Neuronal stem cell (in vitro differentiated cells): ENCODE results near the gene MOXD1.

Experiments
- DNase-seq: peaks from one replicate; pipeline ENCODE4 v3.0.0-alpha.2; 2013; ENCODE audit warnings: low spot score
- H2AFZ ChIP-seq: one replicate; pipeline ENCODE4 v1.6.1; 2013; ENCODE audit warnings: mild to moderate bottlenecking, low read length, inconsistent platforms
- H2AK5ac ChIP-seq: 2 replicates; pipeline ENCODE4 v1.6.1; 2013; ENCODE audit warnings: low read depth, mild to moderate bottlenecking, inconsistent platforms, low read length, moderate library complexity, mixed read lengths
- H2BK120ac ChIP-seq: 2 replicates; pipeline ENCODE4 v1.6.1; 2013; ENCODE audit warnings: low read depth, mild to moderate bottlenecking, inconsistent platforms, low read length, moderate library complexity, mixed read lengths
- H2BK12ac ChIP-seq: one replicate; pipeline ENCODE4 v1.6.1; 2013; ENCODE audit warnings: low read length, inconsistent platforms
- H2BK15ac ChIP-seq: 2 replicates; pipeline ENCODE4 v1.6.1; 2013; ENCODE audit warnings: mild to moderate bottlenecking, low read length, inconsistent platforms, mixed read lengths
- H2BK5ac ChIP-seq: one replicate; pipeline ENCODE4 v1.6.1; 2013; ENCODE audit warnings: inconsistent platforms, mild to moderate bottlenecking, low read length, moderate library complexity
- H3K14ac ChIP-seq: one replicate; pipeline ENCODE4 v1.6.1; 2013; ENCODE audit warnings: low read length, inconsistent platforms
- H3K18ac ChIP-seq: 2 replicates; pipeline ENCODE4 v1.6.1; 2013; ENCODE audit warnings: low read length, inconsistent platforms
- H3K23ac ChIP-seq: 2 replicates; pipeline ENCODE4 v1.6.1; 2013; ENCODE audit warnings: low read depth, mild to moderate bottlenecking, mixed read lengths, low read length, inconsistent platforms; ENCODE audit not compliant: poor library complexity
- H3K27ac ChIP-seq: replicated peaks from 3 replicates; pipeline ENCODE4 v1.5.1; 2013; ENCODE audit warnings: low read length, inconsistent platforms
- H3K27me3 ChIP-seq, 3 experiments: 2 replicates each; pipeline ENCODE4 v1.6.1; 2013; ENCODE audit warnings: low read length in 3 of 3, mild to moderate bottlenecking in 2 of 3, inconsistent platforms in 1 of 3, low read depth in 1 of 3, mixed read lengths in 1 of 3, moderate library complexity in 1 of 3; ENCODE audit not compliant: control insufficient read depth in 3 of 3, insufficient read depth in 3 of 3
- H3K36me3 ChIP-seq, 2 donors: replicated peaks in 1 of 2; 2 replicates each; pipeline ENCODE4 v1.6.1; 2013; ENCODE audit warnings: low read length in 2 of 2; ENCODE audit not compliant: control insufficient read depth in 2 of 2, insufficient read depth in 2 of 2
- H3K4ac ChIP-seq: 2 replicates; pipeline ENCODE4 v1.6.1; 2013; ENCODE audit warnings: inconsistent platforms, mild to moderate bottlenecking, low read length, moderate library complexity
- H3K4me1 ChIP-seq, 2 donors: 1 replicate in 1 of 2; 2 replicates in 1 of 2; pipeline ENCODE4 v1.6.1; 2013; ENCODE audit warnings: low read length in 2 of 2, low read depth in 1 of 2; ENCODE audit not compliant: control insufficient read depth in 2 of 2, insufficient read depth in 1 of 2
- H3K4me2 ChIP-seq: one replicate; pipeline ENCODE4 v1.6.1; 2013; ENCODE audit warnings: mild to moderate bottlenecking, low read length, inconsistent platforms; ENCODE audit not compliant: insufficient read depth, poor library complexity, severe bottlenecking
- H3K4me3 ChIP-seq, 2 donors: 2 replicates each; pipeline ENCODE4 v1.5.1; 2013; ENCODE audit warnings: low read length in 2 of 2, mild to moderate bottlenecking in 2 of 2, inconsistent platforms in 1 of 2, moderate library complexity in 1 of 2
- H3K79me1 ChIP-seq: one replicate; pipeline ENCODE4 v1.6.1; 2013; ENCODE audit warnings: low read depth, mild to moderate bottlenecking, inconsistent platforms, low read length, moderate library complexity
- H3K9ac ChIP-seq: one replicate; pipeline ENCODE4 v1.6.1; 2013; ENCODE audit warnings: mild to moderate bottlenecking, low read depth, low read length, inconsistent platforms; ENCODE audit not compliant: poor library complexity
- H3K9me3 ChIP-seq, 2 donors: replicated peaks in 1 of 2; 2 replicates each; pipeline versions ENCODE3 to v1.6.1; 2013; ENCODE audit warnings: low read length in 2 of 2, mild to moderate bottlenecking in 2 of 2, inconsistent platforms in 1 of 2, low read depth in 1 of 2, mixed read lengths in 1 of 2, moderate library complexity in 1 of 2; ENCODE audit not compliant: control insufficient read depth in 2 of 2, insufficient read depth in 1 of 2
- H4K8ac ChIP-seq: one replicate; pipeline ENCODE4 v1.6.1; 2013; ENCODE audit warnings: low read depth, mild to moderate bottlenecking, inconsistent platforms, low read length, moderate library complexity
- H4K91ac ChIP-seq: one replicate; pipeline ENCODE4 v1.6.1; 2013; ENCODE audit warnings: low read length, low read depth, mild to moderate bottlenecking, inconsistent platforms; ENCODE audit not compliant: poor library complexity
- WGBS, 2 donors: extraction: QIAGEN DNeasy Blood & Tissue Kit; methylation state at CpG; one replicate each; pipeline ENCODE4 v1.1.7; 2013; ENCODE audit warnings: missing lambda C conversion rate in 2 of 2, mixed read lengths in 1 of 2; ENCODE audit not compliant: insufficient read length in 2 of 2, insufficient replicate concordance in 1 of 2; ENCODE audit errors: extremely low coverage in 2 of 2; 5-methylcytosine and 5-hydroxymethylcytosine counted together

Gene MOXD1

GRCh38 chr6:132322398-132322797 lies 78.9 kb downstream of the MOXD1 start:
- Histone ChIP-seq H4K8ac (no peak overlapping the region), H3K27me3 (no peaks in the 10 kb centered on the region), H2BK15ac (no peak overlapping the region), H3K4me2 (no peak overlapping the region), H2BK5ac (no peak overlapping the region), H3K18ac (no peak overlapping the region), H3K4me1 (no peaks in the 10 kb centered on the region), H2AFZ (no peak overlapping the region), H3K9me3 (no peaks in the 10 kb centered on the region), H3K79me1 (no peaks in the 10 kb centered on the region), H2AK5ac (no peak overlapping the region), H3K9ac (no peak overlapping the region), H3K36me3 (no peaks in the 10 kb centered on the region), H4K91ac (no peak overlapping the region), H3K23ac (no peak overlapping the region), H3K4me3 (no peak overlapping the region), H3K27ac (no peak overlapping the region), H3K4ac (no peak overlapping the region), H2BK120ac (no peak overlapping the region), H3K14ac (no peak overlapping the region), H2BK12ac (no peak overlapping the region)
- WGBS, 2 donors, result no CpG with 5 or more reads among the region's 2 CpGs
- DNase-seq, result no peak

GRCh38 chr6:132320007-132320406 lies 81.3 kb downstream of the MOXD1 start:
- H3K4me3 ChIP-seq, result no peak overlapping the region
- no peak overlapping the region for H2BK5ac ChIP-seq
- H3K36me3 ChIP-seq, result no peaks in the 10 kb centered on the region
- no peak overlapping the region for H2AK5ac ChIP-seq
- H3K27ac ChIP-seq, result no peak overlapping the region
- DNase-seq, result no peak
- H2AFZ ChIP-seq, result no peak overlapping the region
- no peaks in the 10 kb centered on the region for H3K4me1 ChIP-seq
- no peak overlapping the region for H2BK12ac ChIP-seq
- no peaks in the 10 kb centered on the region for H3K27me3 ChIP-seq
- H2BK15ac ChIP-seq, result no peak overlapping the region
- H3K9ac ChIP-seq, result no peak overlapping the region
- H3K9me3 ChIP-seq, result peaks cover 0 to 1% of the 10 kb centered on the region in 2 donors
- no peak overlapping the region for H4K8ac ChIP-seq
- no peak overlapping the region for H3K4me2 ChIP-seq
- H2BK120ac ChIP-seq, result no peak overlapping the region
- no peak overlapping the region for H3K14ac ChIP-seq
- no peak overlapping the region for H4K91ac ChIP-seq
- no peak overlapping the region for H3K4ac ChIP-seq
- H3K23ac ChIP-seq, result no peak overlapping the region
- no peak overlapping the region for H3K18ac ChIP-seq
- H3K79me1 ChIP-seq, result no peaks in the 10 kb centered on the region

DNA sequence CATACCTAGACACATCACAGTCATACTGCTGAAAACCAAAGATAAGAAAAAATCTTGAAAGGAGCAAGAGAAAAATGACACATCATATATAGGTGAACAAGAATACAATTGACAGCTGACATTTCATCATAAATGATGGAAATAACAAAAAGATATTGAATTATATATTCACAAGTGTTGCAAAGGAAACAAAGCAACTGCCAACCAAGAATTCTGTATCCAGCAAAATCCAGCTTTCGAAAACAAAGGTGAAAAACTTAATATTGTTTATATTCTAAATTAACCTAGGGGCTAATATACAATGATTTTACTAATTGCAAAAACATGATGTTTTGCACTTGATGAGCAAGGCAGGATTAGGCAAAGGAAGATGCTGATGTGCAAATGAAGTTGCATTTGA lies 84.3 kb downstream of the MOXD1 start:
- Histone ChIP-seq H2AK5ac (no peak overlapping the region), H3K9me3 (peaks cover 0 to 1% of the 10 kb centered on the region in 2 donors), H3K27ac (no peak overlapping the region), H3K4me3 (no peak overlapping the region), H2BK15ac (no peak overlapping the region), H2AFZ (no peak overlapping the region), H2BK12ac (no peak overlapping the region), H3K23ac (no peak overlapping the region), H3K27me3 (no peaks in the 10 kb centered on the region), H2BK5ac (no peak overlapping the region), H3K9ac (no peak overlapping the region), H3K4me2 (no peak overlapping the region), H3K4ac (no peak overlapping the region), H4K91ac (no peak overlapping the region), H4K8ac (no peak overlapping the region), H3K4me1 (no peaks in the 10 kb centered on the region), H3K18ac (no peak overlapping the region), H3K14ac (no peak overlapping the region), H2BK120ac (no peak overlapping the region), H3K79me1 (no peaks in the 10 kb centered on the region), H3K36me3 (no peaks in the 10 kb centered on the region)
- DNase-seq, result no peak
- WGBS, 2 donors, result no CpG with 5 or more reads among the region's 1 CpG

GRCh38 chr6:132314432-132314831 lies 86.8 kb downstream of the MOXD1 start:
- no peak overlapping the region for H3K4me3 ChIP-seq
- no peak overlapping the region for H2BK12ac ChIP-seq
- H2BK5ac ChIP-seq, result no peak overlapping the region
- no peak for DNase-seq
- no peak overlapping the region for H4K8ac ChIP-seq
- H3K4me2 ChIP-seq, result no peak overlapping the region
- no peaks in the 10 kb centered on the region for H3K36me3 ChIP-seq
- no peak overlapping the region for H3K14ac ChIP-seq
- H3K18ac ChIP-seq, result no peak overlapping the region
- no peak overlapping the region for H3K9ac ChIP-seq
- no peak overlapping the region for H2AK5ac ChIP-seq
- no peaks in the 10 kb centered on the region for H3K4me1 ChIP-seq
- H3K27me3 ChIP-seq, result no peaks in the 10 kb centered on the region
- no peak overlapping the region for H2BK15ac ChIP-seq
- no peak overlapping the region for H2BK120ac ChIP-seq
- H3K9me3 ChIP-seq, result peaks cover 0 to 3% of the 10 kb centered on the region in 2 donors
- H3K23ac ChIP-seq, result no peak overlapping the region
- no peaks in the 10 kb centered on the region for H3K79me1 ChIP-seq
- no peak overlapping the region for H4K91ac ChIP-seq
- no peak overlapping the region for H2AFZ ChIP-seq
- no CpG with 5 or more reads among the region's 3 CpGs for WGBS, 2 donors
- H3K27ac ChIP-seq, result no peak overlapping the region
- H3K4ac ChIP-seq, result no peak overlapping the region
